GM21529 (cell line): ENCODE results near the gene HPCAL1.

Experiments
- ATAC-seq: cut with Tn5 transposase; IDR thresholded peaks from one replicate; pipeline ENCODE4 v1.9.1; 2021; ENCODE audit not compliant: unreplicated experiment

Gene HPCAL1

DNA sequence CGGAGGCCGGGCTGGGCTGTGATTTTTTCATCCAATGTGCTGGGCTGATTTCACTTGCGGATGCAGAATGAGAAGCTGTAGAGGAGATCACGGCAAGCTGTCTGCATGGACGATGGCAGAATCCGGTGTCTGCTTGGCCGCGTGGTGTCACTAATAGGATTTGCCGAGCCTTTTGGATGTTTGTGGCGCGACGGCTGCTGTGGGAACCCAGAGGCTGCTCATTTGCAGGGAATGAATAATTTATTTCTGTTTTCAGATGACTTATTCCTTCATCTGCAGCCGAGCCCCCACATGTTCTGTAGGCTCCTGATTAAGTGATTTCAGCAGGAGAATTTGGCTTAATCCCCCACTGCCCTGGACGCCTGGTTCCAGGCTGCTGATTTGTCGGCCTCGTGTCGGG lies 82.8 kb downstream of the HPCAL1 start:
- ATAC-seq, result no peak

DNA sequence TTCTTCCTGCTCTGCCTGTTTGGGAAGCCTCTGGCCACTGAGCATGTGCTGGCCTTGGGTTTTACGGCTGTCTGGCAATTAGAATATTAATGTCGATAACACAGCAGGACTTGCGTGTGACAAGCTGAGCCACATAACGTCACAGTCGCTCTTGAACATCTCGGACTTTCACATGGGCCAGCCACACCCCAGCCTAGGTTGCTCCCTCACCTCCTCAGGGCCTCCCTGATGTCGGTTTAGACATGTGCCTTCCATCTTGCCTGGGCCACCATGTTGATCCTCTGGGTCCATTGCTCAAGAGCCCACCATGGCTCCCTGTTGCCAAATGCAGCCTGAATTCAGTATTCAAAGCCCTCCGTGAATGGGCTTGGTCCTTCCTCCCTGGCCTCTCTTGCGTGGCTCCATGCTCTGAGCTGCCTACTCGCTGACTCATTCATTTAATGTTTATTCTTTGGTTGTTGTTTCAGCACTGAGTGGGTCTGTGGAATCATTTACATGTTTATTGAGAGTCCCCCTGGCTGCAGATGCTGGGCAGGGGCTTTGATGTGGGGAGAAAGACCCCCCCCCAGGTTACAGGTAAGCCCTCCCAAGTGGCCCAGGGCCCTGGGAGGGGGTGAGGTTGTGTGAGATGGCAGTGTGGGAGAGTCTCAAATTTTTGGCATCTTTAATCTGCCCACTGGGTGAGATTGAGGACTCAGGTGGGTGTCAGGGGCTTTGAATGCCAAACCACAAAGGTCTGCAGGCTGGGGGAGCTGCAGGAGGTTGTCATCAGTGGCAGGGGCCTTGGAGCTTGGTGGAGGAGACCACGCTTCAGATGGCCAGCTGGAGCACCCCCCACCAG lies 83.4 kb downstream of the HPCAL1 start:
- ATAC-seq, result no peak

DNA sequence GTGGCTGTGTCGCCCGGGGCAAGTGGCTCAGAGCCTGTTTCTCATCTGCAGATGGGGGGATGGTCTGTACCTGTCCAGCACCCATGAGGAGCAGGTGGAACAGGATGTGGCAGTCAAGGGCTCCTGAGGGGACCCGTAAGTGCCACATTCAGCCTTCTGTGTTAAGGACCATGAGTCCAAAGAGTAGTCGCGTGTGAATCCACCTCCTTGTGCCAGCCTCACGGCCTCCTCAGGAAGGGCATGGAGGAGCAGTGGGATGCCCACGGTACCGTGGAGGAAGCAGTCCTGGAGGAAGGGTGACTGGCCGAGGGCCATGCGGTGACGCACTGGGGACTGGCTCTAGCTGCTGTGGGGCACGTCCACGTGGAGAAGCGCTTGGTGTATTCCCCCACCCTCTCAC lies 84.3 kb downstream of the HPCAL1 start:
- no peak for ATAC-seq

DNA sequence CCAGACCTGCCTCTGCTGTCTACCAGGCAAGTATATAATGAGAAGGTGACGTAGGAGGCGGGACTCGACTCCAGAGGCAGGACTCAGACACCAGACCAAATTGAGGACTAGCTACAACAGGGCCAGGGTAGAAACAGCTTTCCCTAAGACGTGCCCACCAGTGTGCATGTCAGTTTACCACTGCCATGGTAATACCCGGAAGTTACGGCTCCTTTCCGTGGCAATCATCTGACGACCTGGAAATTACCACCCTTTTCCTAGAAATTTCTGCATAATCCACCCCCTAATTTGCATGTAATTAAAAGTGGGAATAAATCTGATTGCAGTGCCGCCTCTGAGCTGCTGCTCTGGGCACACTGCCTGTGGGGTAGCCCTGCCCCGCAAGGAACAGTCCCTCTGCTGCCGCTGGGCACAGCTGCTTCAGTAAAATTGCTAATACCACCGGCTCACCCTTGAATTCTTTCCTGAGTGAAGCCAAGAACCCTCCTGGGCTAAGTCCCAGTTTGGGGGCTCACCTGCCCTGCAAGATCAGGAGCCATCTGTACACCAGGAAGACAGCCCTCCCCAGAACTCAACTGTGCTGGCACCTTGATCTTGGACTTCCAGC lies 86.4 kb downstream of the HPCAL1 start:
- ATAC-seq, result no peak

DNA sequence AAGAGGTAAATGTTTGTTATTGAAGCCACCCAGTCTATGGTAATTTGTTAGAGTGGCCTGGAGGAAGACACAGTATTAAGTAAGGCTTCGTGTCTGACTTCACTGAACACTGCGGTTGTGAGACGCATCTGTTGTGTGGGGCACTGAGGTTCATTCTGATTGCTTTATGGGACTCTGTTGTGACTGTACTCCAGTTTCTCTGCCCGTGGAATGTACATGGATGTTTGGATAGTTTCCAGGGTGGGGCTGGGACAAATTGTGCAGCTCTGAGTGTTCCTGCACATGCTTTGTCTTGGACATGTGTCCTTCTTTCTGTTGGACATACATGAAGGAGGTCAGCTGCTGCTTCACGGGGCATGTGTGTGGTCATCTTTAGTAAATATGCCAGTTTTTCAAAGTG lies 86.9 kb downstream of the HPCAL1 start:
- ATAC-seq, result no peak

DNA sequence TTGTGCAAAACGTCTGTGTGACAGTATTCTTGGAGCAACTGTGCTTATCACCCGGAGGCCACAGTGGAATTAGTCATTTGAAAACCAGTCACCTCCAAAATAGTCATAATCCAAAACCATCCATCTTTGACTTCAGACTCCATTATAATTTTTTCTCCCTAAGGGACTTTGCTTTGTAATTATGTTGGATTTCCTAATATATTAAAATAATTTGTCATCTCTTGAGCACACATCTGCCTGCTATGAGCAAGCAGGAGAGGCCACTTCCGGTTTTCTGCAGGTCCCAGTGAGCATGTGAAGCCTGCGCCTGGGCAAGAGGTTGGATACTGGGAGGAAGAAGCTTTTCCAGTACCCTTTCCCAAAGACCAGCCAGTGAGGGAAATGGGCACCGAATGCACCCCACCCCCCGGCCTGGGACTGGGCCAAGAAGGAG lies 87.7 kb downstream of the HPCAL1 start:
- ATAC-seq, result no peak

DNA sequence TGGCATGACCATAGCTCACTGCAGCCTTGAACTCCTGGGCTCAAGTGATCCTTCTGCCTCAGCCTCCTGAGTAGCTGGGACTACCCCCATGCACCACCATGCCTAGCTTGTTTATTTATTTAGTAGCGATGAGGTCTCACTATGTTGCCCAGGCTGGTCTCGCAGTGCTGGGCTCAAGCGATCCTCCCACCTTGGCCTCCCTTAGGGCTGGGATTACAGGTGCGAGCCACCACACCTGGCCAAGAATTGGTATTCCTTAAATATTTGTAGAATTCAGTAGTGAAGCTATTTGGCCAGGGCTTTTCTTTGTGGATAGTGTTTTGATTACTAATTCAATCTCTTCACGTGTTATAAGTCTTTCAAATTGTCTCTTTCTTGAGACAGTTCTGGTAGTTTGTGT lies 89.4 kb downstream of the HPCAL1 start:
- ATAC-seq, result no peak

DNA sequence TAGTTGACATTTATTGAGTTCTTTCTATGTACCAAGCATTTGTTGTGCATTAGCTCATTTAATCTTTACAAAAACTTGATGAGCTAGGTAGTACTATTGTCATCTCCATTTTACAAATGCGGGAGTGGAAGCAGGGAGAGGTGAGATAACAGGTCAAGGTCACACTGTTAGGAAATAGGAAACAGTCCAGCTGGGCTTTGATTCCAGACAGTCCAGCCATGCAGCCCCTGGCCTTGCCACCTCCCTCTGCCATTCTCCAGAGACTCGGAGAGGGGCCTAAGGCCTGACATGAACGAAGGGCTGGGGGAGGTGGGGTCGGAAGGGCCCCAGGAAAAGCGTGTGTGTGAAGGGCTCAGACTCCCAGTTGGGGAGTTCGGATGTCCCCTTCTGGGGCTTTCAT lies 89.8 kb downstream of the HPCAL1 start:
- no peak for ATAC-seq

DNA sequence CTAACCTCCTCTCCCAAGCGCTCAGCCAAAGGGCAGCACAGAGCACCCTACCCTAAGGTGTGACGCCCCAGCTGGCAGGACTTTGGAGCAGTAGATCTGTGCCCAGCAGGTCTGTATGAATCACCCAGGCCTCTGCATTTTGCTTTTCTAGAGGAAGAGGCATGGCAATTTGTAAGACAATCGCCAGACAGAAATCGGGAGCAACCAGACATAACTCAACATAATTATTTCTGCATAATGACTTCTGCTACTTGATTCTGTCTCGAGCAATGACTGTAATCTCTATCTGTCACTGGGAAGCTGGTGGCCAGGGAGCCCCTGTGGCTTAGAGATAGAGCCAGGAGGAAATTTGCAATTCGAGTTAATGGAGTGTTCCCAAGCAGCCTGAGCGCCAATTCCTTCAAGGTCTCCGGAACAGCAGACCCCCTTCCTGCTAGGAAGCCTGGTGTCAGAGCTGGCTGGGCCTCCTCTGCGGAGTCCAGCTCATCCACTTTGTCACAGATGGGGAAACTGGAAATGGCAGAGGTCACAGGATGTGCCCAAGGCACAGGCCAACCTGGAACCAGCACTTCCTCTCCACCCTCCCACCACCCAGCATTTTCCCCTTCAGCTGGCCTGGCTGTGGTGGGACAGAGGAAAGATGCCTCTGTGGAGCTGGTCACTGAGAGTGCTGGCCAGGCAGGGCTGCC lies 90.4 kb downstream of the HPCAL1 start:
- ATAC-seq, result no peak

DNA sequence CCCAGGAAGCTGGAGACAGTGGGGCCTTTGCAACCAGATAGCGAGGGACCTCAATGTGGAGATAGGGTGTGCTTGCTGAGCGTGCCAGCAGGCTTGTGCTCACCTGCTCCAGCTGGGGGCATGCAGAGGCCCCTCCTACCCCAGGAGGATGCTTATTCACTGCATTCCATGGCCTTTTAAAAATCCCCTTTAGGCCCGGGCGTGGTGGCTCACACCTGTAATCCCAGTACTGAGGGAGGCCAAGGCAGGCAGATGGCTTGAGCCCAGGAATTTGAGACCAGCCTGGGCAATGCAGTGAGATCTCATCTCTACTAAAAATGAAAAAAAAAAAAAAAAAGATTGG lies 90.9 kb downstream of the HPCAL1 start:
- no peak for ATAC-seq

DNA sequence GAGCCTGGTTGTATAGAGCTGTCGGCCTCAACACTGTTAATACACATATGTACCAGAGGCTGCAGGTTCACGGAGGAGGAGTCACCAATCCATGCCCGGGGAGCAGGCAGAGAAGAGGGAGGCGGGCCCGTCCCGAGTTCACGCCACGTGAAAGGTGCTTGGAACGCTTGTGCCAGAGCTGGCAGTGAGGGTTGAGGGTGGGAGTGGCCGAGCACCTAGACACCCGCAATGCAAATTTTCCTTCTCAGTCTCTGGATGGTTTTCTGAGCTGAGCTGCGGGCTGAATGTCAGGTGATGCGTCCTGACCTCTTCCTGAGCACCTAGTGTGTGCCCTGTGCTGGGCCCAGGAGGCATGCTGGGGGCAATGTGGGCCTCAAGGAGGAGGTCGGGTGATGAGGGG lies 93.2 kb downstream of the HPCAL1 start:
- no peak for ATAC-seq

DNA sequence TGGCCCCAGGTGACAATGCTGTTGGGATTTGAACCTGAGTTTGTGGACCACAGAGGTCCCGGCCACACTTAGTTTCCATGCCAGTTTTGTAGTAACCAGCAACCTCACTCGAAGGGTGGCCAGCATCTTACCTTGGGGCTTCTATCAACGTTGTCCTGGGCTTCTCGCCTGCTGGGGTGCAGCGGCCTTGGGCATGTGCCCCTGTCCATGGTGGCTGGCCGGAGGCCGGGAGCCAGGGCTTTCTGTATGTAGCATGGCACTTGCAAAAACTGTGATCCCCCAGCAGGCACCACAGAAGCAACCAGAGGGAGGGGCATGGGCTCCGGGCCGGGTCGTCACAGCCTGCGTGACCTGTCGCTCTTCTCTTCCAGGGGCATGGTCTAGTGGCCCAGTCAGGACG lies 93.8 kb downstream of the HPCAL1 start:
- no peak for ATAC-seq

DNA sequence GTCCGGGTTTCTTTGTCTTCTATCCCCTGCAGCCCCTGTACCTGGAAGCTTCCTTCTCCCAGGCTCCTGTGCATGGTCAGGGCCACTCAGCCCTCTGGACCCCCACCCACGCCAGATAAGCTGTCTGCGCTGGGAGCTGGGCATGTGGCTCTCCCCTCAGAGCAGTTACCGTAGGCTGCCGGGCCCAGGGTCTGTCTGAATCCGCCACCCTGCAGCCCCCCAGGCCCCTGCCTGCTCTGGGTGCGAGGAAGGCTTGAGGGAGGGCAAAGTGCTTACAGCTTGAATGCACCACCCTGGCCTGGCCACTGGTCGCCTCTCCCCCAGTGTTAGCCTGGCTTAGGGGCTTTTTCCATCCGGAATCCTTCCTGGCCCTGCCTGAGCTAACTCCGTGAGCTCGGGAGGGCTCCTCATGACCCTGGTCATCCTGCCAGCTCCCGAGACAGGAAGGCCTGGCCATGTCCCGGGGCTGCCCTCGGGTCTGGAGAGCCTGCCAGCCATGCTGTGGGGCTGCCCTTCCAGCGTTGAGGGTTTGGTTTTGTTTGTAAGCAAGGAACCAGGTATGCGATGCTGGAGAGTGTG lies 94.7 kb downstream of the HPCAL1 start:
- ATAC-seq, result no peak

DNA sequence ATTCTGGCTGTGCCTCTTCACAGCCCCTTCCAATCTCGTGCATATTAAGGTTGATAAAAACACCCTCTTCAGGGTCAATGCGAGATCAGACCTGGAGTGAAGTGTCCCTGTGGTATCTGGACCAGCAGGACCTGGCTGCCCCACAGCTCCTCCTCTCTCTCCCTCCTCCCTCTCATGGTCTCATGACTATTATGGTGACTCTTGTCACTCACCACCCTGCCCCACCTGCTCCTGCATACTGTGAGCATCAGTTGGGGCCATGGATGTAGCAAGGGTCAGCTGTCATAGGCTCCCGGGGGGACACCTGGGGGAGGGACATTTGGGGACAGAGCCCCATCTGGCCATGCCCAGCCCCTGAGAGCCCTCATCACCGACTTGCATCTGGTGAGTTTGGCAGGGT lies 95.2 kb downstream of the HPCAL1 start:
- ATAC-seq, result no peak

DNA sequence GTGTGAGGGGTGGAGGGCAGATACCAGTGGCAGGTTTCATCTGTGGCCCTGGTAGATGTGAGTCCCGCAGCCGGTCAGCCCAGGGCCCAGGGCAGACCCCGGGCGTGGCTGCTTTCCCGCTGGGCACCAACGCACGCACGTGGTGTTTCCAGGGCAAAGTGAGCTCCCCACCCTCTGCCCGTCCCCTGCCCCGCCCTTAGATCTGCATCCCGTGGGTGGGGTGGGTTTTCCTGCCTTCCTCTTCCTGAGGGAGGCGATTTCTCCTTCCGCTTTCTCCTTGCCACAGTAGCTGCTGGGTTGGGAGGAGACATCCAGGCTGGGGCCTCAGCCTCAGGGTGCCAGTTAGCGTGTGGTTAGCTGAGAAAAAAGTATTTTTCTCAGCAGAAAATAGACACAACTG lies 95.8 kb downstream of the HPCAL1 start:
- ATAC-seq, result no peak

DNA sequence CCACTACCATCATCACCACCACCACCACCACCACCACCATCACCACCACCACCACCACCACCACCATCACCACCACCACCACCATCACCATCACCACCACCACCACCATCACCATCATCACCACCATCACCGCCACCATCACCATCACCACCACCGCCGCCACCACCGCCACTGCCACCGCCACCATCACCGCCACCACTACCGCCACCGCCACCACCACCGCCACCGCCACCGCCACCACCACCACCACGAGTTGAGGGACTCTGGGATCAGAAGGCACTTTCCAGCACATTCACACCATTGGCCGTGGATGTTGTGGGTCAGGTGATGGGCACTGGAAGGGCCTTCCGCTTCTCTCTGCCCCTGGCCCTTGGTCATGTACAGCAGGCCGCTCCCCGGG lies 96.7 kb downstream of the HPCAL1 start:
- ATAC-seq, result no peak

DNA sequence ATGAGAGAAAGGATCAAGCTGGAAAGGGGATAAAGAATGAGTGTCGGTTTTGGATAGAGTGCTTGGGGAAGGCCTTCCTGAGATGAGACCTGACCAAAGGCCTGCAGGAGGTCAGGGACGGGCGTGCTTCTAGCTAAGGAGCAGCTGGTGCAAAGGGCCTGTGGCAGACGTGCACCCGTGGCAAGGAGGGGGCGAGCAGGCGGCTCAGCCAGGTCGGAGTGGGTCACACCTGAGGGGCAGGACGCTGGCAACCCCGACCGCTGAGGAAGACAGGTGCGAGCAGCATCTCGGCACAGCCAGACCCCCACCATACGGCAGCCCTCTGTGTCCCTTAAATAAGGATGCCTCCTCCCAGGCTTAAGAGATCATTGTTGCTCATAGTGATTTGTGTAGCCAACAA lies 97.3 kb downstream of the HPCAL1 start:
- ATAC-seq, result no peak

DNA sequence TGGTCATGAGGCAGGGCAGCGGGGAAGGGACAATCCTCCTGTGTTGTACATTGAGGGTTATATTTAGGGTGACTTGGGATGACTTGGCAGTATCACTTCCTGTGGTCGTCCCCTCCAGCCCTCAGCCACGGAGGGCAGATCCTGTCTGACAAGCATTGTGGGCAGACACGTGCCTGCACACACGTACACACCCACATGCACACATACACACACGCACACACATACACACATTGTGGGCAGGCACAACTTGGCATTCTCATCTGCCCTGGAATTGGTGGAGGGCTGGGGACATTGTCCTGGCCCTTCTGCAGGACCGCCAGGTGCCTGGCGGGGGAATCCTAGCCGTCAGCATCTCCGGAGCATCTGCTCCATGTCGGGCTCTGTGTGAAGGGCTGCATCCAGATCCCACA lies 97.9 kb downstream of the HPCAL1 start:
- ATAC-seq, result no peak

DNA sequence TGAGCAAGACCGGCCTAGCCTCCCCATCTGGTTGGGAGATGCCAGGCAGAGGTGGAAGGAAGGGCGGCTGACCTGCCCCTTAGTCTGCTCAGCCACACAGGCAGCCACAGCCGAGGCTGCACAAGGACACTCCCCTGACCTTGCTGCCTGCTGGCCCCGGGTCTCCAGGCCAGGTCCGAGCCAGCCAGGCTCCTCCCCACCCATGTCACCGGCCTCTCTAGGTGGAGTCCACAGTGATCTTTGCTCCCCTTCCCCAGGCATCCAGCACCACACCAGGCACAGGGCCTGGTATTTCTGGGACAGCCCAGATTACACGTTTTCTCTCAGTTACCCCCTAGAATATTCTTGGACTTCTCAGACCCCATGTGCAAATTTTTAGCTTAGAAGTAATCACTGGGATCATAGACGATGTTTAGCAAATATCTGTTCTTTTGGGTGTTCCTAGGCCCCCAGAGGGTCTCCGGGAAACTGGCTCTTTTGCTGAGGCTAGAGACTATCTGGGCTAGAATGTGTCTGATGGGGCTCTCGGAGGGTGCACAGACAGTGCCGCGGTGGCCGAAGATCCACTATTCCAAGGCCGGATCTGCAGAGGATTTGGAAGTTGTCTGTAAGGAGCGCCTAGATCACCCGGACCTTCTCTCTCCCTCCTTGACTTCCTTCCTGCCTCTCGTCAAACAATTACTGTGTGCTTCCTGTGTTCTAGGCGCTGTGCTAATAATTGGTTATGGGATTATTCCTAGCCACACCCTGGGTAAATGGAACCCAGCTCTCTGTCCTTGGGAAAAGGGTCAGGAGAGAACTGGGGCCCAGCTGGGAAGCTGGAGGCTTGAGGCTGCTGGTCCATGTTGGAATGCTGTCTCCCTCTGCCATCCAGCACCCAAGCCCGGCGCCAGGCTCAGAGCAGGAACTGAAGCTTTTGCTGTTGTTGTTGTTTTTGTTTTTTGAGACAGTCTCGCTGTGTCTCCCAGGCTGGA lies 98.6 kb downstream of the HPCAL1 start:
- ATAC-seq, result no peak

DNA sequence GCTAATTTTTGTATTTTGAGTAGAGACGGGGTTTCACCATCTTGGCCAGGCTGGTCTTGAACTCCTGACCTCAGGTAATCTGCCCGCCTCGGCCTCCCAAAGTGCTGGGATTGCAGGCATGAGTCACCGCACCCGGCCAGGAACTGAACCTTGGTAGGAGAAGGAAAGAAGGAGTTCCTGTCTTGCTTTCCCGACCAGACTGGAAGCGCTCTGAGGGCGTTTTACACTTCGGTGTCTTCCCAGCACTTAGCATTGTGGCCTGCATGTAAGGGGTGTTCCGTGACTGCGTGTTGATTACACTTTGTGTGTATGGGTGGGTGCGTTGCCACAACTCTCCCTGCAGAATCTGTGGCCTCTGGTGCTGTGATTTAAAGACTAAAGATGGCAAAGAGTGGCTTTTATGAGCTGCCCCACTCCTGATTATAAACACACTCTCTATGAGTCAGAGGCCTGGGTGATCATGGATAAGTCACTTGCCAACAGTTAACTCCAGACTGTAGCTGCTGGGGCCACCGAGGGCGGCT lies 99.4 kb downstream of the HPCAL1 start:
- no peak for ATAC-seq
